ENCODE measurements around the gene PAK6.

Gene PAK6

GRCh38 chr15:40279437-40280141 lies 40.7 kb downstream of the PAK6 start:
- DNase-seq = no peak

GRCh38 chr15:40280260-40281056 lies 41.6 kb downstream of the PAK6 start:
- no peak for DNase-seq

- DNase-seq = no peak
Observed at GRCh38 chr15:40281057-40281800, 42.4 kb downstream of the PAK6 start.

GRCh38 chr15:40281801-40282146 lies 42.9 kb downstream of the PAK6 start:
- DNase-seq = no peak

GRCh38 chr15:40282147-40282868 lies 43.4 kb downstream of the PAK6 start:
- no peak for DNase-seq

GRCh38 chr15:40282869-40283614 lies 44.2 kb downstream of the PAK6 start, which contains the start of gene ANKRD63:
Gene ANKRD63 (minus strand): TSS chr15:40283064. CDS start chr15:40282586, 478 bp downstream.
- no peak for DNase-seq

GRCh38 chr15:40283615-40284300 lies 44.9 kb downstream of the PAK6 start:
- DNase-seq = no peak

GRCh38 chr15:40285151-40285550 lies 46.3 kb downstream of the PAK6 start:
- no peak for DNase-seq

GRCh38 chr15:40285554-40286011 lies 46.7 kb downstream of the PAK6 start:
- no peak for DNase-seq

- no peak for DNase-seq
Observed at GRCh38 chr15:40286061-40286532, 47.2 kb downstream of the PAK6 start.

- DNase-seq = no peak
Observed at GRCh38 chr15:40286794-40287193, 47.9 kb downstream of the PAK6 start.

- no peak for DNase-seq
Observed at GRCh38 chr15:40287505-40287904, 48.6 kb downstream of the PAK6 start.

GRCh38 chr15:40287968-40288367 lies 49.1 kb downstream of the PAK6 start:
- no peak for DNase-seq

- no peak for DNase-seq
Observed at GRCh38 chr15:40289140-40289775, 50.4 kb downstream of the PAK6 start.

GRCh38 chr15:40290545-40290917 lies 51.7 kb downstream of the PAK6 start:
- no peak for DNase-seq

GRCh38 chr15:40290918-40291574 lies 52.2 kb downstream of the PAK6 start:
- DNase-seq = no peak

GRCh38 chr15:40292246-40292645 lies 53.4 kb downstream of the PAK6 start:
- no peak for DNase-seq

- no peak for DNase-seq
Observed at GRCh38 chr15:40293006-40293405, 54.1 kb downstream of the PAK6 start.

GRCh38 chr15:40293905-40294895 lies 55.3 kb downstream of the PAK6 start:
- DNase-seq = no peak
